PC-9 (cell line): ENCODE measurements around the gene MLX.

Experiments used
- CTCF ChIP-seq: fragments of 200-600 bp; sonication (generic); conservative IDR thresholded peaks from 2 replicates; pipeline ENCODE4 v1.6.1; 2017; ENCODE audit warnings: mixed run types, antibody characterized with exemption, mild to moderate bottlenecking, moderate library complexity
- EZH2 ChIP-seq: fragments of 200-600 bp; sonication (generic); IDR thresholded peaks from 2 replicates; pipeline ENCODE4 v1.8.0; 2017; ENCODE audit warnings: antibody characterized with exemption, low read depth

- TF ChIP-seq CTCF (no peak), EZH2 (no peak)
These were observed 1.6 kb downstream of the MLX start for GRCh38 chr17:42568341-42569111.
